Effector memory CD8-positive, alpha-beta T cell (primary cell): ENCODE measurements around the gene ZCCHC2.

ENCODE experiments used
- ATAC-seq: fragments of 150-1000 bp; cut with Tn5 transposase; replicated peaks from 2 replicates; pipeline ENCODE4 v1.10.0; 2021; ENCODE audit warnings: mild to moderate bottlenecking, moderate library complexity
- DNase-seq, 3 experiments: peaks; one replicate each; pipeline ENCODE4 v3.0.0; 2021
- H3K27ac Mint-ChIP-seq, 2 donors: one replicate each; pipeline ENCODE4 v1.8.0; 2022; ENCODE audit warnings: mild to moderate bottlenecking in 2 of 2, mixed read lengths in 2 of 2, moderate library complexity in 2 of 2
- H3K27me3 Mint-ChIP-seq, 2 donors: one replicate each; pipeline ENCODE4 v1.8.0; 2022; ENCODE audit warnings: mixed read lengths in 2 of 2
- H3K36me3 Mint-ChIP-seq: one replicate; pipeline ENCODE4 v1.8.0; 2022; ENCODE audit warnings: mild to moderate bottlenecking, moderate library complexity, mixed read lengths; ENCODE audit not compliant: insufficient read depth
- H3K4me1 Mint-ChIP-seq, 2 donors: one replicate each; pipeline ENCODE4 v1.8.0; 2022; ENCODE audit warnings: low read depth in 2 of 2, mixed read lengths in 2 of 2
- H3K4me3 Mint-ChIP-seq, 2 donors: one replicate each; pipeline ENCODE4 v1.8.0; 2022; ENCODE audit warnings: mild to moderate bottlenecking in 2 of 2, mixed read lengths in 2 of 2, moderate library complexity in 2 of 2
- H3K9me3 Mint-ChIP-seq, 2 donors: one replicate each; pipeline ENCODE4 v1.8.0; 2022; ENCODE audit warnings: mixed read lengths in 2 of 2

Gene ZCCHC2

DNA sequence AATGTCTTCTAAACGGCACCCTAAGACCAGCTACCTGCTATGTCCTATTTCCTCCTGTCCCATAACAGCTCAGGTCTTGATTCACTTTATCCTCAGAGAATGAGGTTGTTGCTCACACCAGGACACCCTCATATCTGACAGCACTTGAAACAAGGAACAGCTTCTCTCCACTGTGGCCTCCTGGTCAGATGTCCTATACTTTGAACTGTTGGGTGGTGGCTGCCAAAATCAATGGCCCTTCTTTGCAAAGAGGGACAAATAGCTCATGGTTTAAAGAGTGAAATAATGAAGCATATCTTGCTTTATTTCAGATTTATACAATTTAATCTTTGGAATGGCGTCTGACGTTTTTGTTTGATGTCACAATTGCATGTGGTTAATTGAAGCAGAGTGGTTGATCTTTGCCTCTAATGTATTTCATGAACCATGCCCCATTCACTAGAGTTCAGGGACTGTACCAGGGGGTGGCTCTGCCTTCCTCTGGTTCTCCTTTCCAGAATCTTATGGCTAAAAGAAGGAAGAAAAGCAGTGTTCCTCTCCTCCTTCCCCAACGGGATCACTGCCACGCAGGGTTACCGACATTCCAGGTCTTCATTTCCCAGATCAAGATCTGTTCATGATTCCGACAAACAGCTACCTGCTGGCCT is 24.1 kb upstream of the ZCCHC2 start:
- Mint-ChIP-seq H3K36me3 (no peaks in the 10 kb centered on the region), H3K27ac (no peak overlapping the region), H3K4me1 (no peaks in the 10 kb centered on the region), H3K27me3 (peaks cover 10 to 12% of the 10 kb centered on the region in 2 donors), H3K4me3 (no peak overlapping the region), H3K9me3 (no peaks in the 10 kb centered on the region)
- DNase-seq (no peak), ATAC-seq (no peak)

DNA sequence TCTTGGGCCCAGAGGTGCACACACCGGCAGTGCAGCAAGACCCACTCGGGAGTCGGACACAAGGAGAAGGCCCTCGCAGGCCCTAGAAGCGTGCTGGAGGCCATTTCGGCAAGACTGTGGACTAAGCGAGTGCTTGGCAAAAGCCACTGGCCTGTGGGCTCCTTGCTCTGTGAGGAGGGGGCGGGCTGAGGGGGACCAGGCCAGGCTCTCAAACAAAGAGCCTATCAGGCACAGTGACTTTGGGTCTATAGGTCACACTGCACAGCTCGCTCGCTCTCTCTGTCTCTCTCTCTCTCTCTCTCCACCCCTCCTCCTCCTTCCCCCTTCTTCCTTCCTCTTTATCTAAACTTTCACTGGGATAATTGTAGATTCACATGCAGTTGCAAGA is 23.6 kb upstream of the ZCCHC2 start:
- H3K4me1 Mint-ChIP-seq: no peaks in the 10 kb centered on the region
- H3K4me3 Mint-ChIP-seq: no peak overlapping the region
- no peaks in the 10 kb centered on the region for H3K9me3 Mint-ChIP-seq
- no peak overlapping the region for H3K27ac Mint-ChIP-seq
- ATAC-seq: no peak
- no peaks in the 10 kb centered on the region for H3K36me3 Mint-ChIP-seq
- H3K27me3 Mint-ChIP-seq: peaks cover 7 to 11% of the 10 kb centered on the region in 2 donors
- DNase-seq: no peak

DNA sequence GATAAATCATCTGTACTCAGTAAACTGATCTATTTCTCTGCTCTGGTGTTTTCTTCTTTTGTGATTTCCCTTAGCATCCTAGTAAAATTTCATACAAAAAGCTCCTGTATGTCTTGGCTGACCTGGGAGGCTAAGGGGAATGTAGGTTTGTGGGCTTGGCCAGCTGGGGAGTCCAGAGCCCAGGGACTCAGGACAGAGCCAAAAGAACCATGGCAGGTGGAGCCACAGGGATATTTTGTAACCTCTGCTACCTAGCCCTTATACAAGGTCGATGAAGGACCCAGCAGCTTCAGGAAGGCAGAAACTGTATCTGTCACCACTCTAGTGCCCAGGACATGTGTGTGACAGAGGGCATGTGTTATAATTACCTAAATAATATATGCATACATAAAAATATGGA is 22.7 kb upstream of the ZCCHC2 start:
- Mint-ChIP-seq H3K36me3 (no peaks in the 10 kb centered on the region), H3K27me3 (peaks cover 0 to 11% of the 10 kb centered on the region in 2 donors), H3K9me3 (no peaks in the 10 kb centered on the region), H3K4me3 (no peak overlapping the region), H3K4me1 (peaks cover 0 to under 1% of the 10 kb centered on the region in 2 donors), H3K27ac (peak overlapping the region in 1 of 2 donors; percentile 59)
- no peak for DNase-seq
- ATAC-seq: no peak

DNA sequence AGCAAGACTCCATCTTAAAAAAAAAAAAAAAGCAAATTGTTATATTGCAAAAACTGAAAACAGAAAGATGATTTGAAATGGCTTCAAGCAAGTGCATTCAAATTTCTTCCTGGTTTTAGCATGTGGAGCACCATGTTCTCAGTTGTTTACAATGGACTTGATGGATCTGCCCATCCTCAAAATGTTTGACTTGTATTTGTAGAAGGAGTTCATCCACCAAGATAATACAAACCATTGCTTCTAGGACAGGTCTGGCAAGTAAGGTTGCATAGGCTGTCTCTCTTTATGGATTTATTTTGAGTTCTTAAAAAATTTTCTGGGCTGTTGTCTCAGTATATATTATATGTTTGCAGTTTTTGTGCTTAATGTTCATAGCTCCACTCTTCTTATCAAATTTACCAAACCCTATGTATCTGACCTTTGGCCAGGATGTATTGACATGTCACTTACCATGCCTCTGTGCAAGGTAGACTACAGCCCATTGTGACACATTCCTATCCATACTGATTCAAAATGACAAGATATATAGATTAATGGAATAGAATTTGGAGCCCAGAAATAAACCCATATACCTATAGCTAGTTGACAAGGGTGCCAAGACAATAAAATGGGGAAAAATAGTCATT is 21.7 kb upstream of the ZCCHC2 start:
- Mint-ChIP-seq H3K27me3 (peaks cover 0 to 11% of the 10 kb centered on the region in 2 donors), H3K4me1 (peaks cover 5 to 7% of the 10 kb centered on the region in 2 donors), H3K27ac (no peak overlapping the region), H3K9me3 (no peaks in the 10 kb centered on the region), H3K4me3 (no peak overlapping the region), H3K36me3 (peaks cover 4% of the 10 kb centered on the region)
- ATAC-seq: no peak
- no peak for DNase-seq

DNA sequence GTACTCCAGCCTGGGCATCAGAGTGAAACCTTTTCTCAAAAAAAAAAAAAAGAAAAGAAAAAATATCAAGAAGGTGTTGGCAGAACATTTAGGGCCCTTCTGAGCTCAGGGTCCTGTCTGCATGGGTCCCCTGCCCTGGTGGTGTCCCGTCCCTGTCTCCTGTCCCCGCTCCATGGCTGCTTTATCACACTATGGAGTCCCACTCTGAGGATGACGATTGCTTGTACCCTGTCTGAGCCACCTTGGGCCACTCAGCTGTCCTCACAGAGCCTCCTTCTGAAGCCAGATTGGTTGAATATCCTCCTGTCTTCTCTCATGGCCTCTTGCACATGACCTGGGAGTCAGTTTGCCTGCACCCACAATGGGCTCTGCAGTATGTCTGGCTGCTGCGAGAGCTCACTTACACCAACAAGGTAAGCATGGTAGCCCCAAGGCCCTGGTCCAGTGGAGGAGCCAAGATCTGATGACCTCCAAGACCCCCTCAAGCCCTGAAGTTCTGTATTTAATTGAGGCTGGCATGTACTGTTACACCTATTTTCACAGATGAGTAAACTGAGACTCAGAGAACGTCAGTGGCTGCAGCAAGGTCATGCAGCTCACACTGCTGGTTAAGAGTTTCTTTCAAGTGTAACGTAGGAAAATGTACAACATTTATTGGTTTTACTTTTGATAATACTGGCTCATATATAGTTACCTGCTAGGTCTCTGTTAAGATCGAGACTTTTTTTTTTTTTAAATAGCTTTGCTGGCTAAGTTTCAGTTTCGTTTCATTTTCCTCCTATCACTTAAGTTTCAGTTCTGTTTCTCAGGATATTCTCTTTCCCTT is 16.9 kb upstream of the ZCCHC2 start:
- Mint-ChIP-seq H3K27me3 (no peaks in the 10 kb centered on the region), H3K9me3 (no peaks in the 10 kb centered on the region), H3K4me3 (peak overlapping the region; percentile 87 to 88), H3K27ac (peak overlapping the region; percentile 96 to 98), H3K36me3 (peaks cover 7% of the 10 kb centered on the region), H3K4me1 (peaks cover 8 to 10% of the 10 kb centered on the region in 2 donors)
- peak; percentile 75 for ATAC-seq
- peak in 2 of 3 experiments; percentile 11 to 27 for DNase-seq

DNA sequence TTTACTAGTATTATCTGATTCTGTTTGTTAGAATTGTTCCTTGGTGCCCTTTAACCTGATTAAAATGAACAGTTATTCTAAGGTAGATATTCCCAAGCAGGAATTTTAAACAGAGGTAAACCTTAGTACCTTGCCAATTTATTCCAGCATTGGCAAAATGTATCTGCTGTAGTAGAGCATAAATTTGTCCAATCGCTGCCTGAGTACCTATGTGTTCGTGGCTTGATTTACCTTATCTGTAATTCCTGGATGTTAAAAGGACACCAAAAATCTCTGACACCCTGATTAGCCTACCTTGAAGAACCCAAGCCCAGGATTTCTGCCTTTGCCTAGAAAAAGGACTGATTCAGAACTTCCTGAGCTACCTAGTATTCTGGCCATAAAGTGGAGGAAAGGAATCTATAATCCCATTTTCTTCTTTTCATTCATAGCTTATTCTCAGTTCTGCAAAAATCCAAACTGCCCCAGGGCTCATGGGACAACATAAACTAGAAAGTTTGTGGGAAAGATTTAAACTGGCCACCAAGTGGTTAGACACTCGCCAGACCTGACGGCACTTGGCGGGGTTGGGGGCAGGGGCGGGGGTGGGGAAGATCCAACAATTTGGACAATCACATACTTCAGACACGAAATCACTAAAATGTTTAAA is 16.2 kb upstream of the ZCCHC2 start:
- no peaks in the 10 kb centered on the region for H3K9me3 Mint-ChIP-seq
- H3K36me3 Mint-ChIP-seq: peaks cover 7% of the 10 kb centered on the region
- peaks cover 8 to 10% of the 10 kb centered on the region in 2 donors for H3K4me1 Mint-ChIP-seq
- H3K27ac Mint-ChIP-seq: peak overlapping the region; percentile 96 to 98
- no peaks in the 10 kb centered on the region for H3K27me3 Mint-ChIP-seq
- DNase-seq (no peak), ATAC-seq (peak; percentile 18)
- peak overlapping the region; percentile 87 to 88 for H3K4me3 Mint-ChIP-seq

DNA sequence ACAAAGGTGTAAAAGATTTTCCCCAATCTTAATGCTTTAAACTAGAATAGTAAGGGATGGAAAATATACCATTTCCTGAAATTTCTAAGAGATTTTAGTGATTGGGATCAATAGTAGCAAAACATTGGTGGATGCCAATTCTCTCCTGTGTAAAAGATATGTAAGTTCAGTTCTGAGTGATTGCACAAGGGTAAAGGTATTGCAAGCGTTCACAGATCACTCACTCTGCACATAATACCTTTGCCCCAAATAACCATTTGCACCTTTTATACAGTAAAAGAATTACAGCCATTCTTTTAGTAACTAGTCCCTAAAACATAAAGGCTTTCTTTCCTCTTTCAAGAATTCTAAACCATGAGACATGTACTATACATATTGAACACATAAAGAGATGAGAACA is 13.0 kb upstream of the ZCCHC2 start:
- H3K27ac Mint-ChIP-seq: no peak overlapping the region
- H3K36me3 Mint-ChIP-seq: peaks cover 7% of the 10 kb centered on the region
- ATAC-seq (no peak), DNase-seq (no peak)
- no peak overlapping the region for H3K4me3 Mint-ChIP-seq
- H3K9me3 Mint-ChIP-seq: peaks cover 5 to 18% of the 10 kb centered on the region in 2 donors
- peaks cover 8 to 10% of the 10 kb centered on the region in 2 donors for H3K4me1 Mint-ChIP-seq
- H3K27me3 Mint-ChIP-seq: no peaks in the 10 kb centered on the region

DNA sequence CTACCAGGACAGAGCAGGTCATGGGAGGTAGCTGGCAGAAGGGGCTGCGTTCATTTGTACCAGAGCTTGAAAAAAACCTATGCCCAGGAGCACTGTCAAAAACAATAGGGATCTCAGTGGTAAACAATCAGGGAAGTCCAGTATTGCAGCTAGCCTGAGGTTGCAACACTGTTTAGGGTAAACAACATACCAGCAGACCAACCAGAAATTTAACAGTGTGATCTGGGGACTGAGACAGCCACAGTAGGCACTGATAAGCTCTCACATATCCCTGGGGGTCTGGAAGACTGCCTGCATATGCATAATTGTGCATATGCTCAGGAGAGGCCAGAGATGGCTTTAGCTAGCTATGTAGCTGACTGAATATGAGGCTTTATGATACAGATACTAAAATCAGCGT is 12.0 kb upstream of the ZCCHC2 start:
- H3K36me3 Mint-ChIP-seq: peaks cover 6% of the 10 kb centered on the region
- no peaks in the 10 kb centered on the region for H3K27me3 Mint-ChIP-seq
- peaks cover 4 to 8% of the 10 kb centered on the region in 2 donors for H3K4me1 Mint-ChIP-seq
- H3K4me3 Mint-ChIP-seq: no peak overlapping the region
- ATAC-seq: no peak
- DNase-seq: no peak
- peaks cover 5 to 20% of the 10 kb centered on the region in 2 donors for H3K9me3 Mint-ChIP-seq
- H3K27ac Mint-ChIP-seq: no peak overlapping the region

DNA sequence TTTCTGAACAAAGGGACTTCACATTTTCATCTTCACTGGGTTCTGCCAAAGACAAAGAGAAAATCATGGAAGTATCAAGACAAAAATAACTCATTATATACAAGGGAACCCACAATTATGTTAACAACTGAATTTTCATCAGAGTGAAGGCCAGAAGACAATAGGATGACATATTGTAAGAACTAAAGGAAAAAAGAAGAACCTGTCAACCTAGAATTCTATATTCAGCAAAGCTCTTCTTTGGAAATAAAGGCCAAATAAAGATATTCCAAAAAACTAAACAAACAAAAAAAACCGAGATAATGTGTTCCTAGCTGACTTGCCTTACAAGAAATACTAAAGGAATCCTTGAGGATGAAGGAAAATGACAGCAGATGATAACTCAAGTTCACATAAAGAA is 10.3 kb upstream of the ZCCHC2 start:
- Mint-ChIP-seq H3K36me3 (no peaks in the 10 kb centered on the region), H3K4me1 (no peaks in the 10 kb centered on the region), H3K9me3 (peaks cover 5 to 20% of the 10 kb centered on the region in 2 donors), H3K4me3 (no peak overlapping the region), H3K27ac (no peak overlapping the region), H3K27me3 (no peaks in the 10 kb centered on the region)
- no peak for ATAC-seq
- DNase-seq: no peak

DNA sequence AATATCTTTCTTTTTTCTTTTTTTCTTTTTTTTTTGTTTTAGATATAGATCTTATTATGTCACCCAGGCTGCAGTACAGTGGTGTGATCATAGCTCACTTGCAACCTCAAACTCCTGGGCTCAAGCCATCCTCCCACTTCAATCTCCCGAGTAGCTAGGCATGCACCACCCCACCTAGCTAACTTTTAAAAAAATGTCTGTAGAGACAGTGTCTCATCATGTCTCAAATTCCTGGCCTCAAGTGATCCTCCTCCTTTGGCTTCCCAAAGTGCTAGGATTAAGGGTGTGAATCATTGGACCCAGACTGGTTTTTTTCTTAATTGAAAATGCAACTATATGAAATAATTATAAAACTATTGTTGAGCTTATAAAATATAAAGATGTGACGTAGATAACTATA is 9.8 kb upstream of the ZCCHC2 start:
- H3K27ac Mint-ChIP-seq: no peak overlapping the region
- no peak for DNase-seq
- H3K36me3 Mint-ChIP-seq: no peaks in the 10 kb centered on the region
- H3K9me3 Mint-ChIP-seq: peaks cover 5 to 20% of the 10 kb centered on the region in 2 donors
- no peaks in the 10 kb centered on the region for H3K27me3 Mint-ChIP-seq
- H3K4me1 Mint-ChIP-seq: no peaks in the 10 kb centered on the region
- no peak for ATAC-seq
- H3K4me3 Mint-ChIP-seq: no peak overlapping the region

DNA sequence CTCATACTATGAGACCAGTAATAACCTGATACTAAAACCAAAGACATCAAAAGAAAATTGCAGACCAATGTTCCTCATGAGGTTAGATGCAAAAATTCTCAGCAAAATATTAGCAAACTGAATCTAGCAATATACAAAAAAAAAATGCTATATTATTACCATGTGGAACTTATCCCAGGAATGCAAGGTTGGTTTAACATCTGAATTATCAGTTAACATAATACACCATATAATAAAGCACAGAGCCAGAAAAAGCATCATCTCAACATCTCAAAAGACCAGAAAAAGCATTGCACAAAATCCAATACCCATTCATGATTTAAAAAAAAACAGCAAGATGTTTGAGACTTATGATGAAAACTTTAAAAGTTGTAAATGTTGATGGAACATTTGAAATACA is 8.3 kb upstream of the ZCCHC2 start:
- no peak for DNase-seq

DNA sequence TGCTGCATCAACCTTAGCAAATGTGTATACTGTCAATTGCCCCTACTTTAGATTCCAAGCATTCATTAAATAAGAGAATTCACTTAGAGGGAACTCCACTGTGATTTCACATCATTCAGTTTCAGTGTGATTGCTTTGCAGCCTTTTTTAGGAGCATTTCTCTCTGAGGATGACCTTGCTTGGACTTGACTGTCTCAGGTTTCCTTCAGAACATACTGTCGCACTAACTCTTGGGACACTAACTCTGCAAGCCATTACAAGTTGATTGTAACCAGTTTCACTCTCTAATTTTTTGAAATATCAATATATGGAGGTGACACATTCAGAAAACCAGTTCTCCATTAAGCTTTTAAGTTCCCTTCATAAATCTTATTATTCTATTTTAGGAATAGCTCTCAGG is 6.6 kb upstream of the ZCCHC2 start:
- Mint-ChIP-seq H3K36me3 (no peaks in the 10 kb centered on the region), H3K27me3 (no peaks in the 10 kb centered on the region)

More for the DNA sequence above, 8.3 kb upstream of the ZCCHC2 start:
- no peak overlapping the region for H3K4me3 Mint-ChIP-seq
- H3K4me1 Mint-ChIP-seq: no peaks in the 10 kb centered on the region
- ATAC-seq: no peak
- H3K27ac Mint-ChIP-seq: no peak overlapping the region
- peaks cover 5 to 20% of the 10 kb centered on the region in 2 donors for H3K9me3 Mint-ChIP-seq
- no peaks in the 10 kb centered on the region for H3K27me3 Mint-ChIP-seq
- H3K36me3 Mint-ChIP-seq: no peaks in the 10 kb centered on the region

More for the DNA sequence above, 6.6 kb upstream of the ZCCHC2 start:
- Mint-ChIP-seq H3K4me3 (no peak overlapping the region), H3K27ac (no peak overlapping the region), H3K9me3 (peaks cover 5 to 20% of the 10 kb centered on the region in 2 donors), H3K4me1 (peaks cover 4 to 7% of the 10 kb centered on the region in 2 donors)
- ATAC-seq (no peak), DNase-seq (no peak)
